Mammary microvascular endothelial cell (primary cell): Measurements from ENCODE around the gene SCIN. TPM values are rescaled to one million over a fixed set of nuclear protein-coding genes. Genes with fewer than 3 reads are reported as not detected.

Experiments used
- total RNA-seq: library from RNA; depleted of rRNA; stranded (reverse); fragments of >200 nt; gene quantifications from 2 replicates; pipeline ENCODE4 v1.2.3, GENCODE V29; 2015

SCIN gene
- total RNA-seq, result 0.13 and 0.44 TPM in 2 replicates

GRCh38 chr7:12570534-12571461 lies at the start of gene SCIN:
SCIN (plus strand) TSS chr7:12570720; CDS start chr7:12570787, 67 bp downstream.

GRCh38 chr7:12686891-12687717 lies 116.6 kb downstream of the SCIN start, which contains the start of gene ARL4A:
ARL4A (plus strand) TSS chr7:12687633; CDS start chr7:12688255, 622 bp downstream.

Other genes with a start within 250 kb of the SCIN start
- gene VWDE, start 166.9 kb upstream of the SCIN start, total RNA-seq, result not detected in 2 replicates
- gene ARL4A, start 116.9 kb downstream of the SCIN start, total RNA-seq, result 25.8 and 27.4 TPM in 2 replicates